Measurements from ENCODE around the gene SUMO1. TPM values are rescaled to one million over a fixed set of nuclear protein-coding genes. Genes with fewer than 3 reads are reported as not detected.

SUMO1 gene
- polyA plus RNA-seq, 3 donors, result 30.4 to 159 (median 156) TPM

GRCh38 chr2:202237787-202238233 is 587 bp downstream of the SUMO1 start:
- WGBS (ENCODE audit: insufficient coverage), result 0% methylated on average over 24 of the region's 30 CpGs
- peaks cover 0 to 7% of the 10 kb centered on the region in 2 donors for H3K36me3 ChIP-seq (replicated peaks in 1 of 2; ENCODE audit: control insufficient read depth in 1 of 2, insufficient read depth in 2 of 2, low read length in 2 of 2)
- H3K79me2 ChIP-seq (ENCODE audit: insufficient read depth, low read length), result peaks cover 55% of the 10 kb centered on the region
- no peaks in the 10 kb centered on the region for H3K9me3 ChIP-seq (replicated peaks in 1 of 2; ENCODE audit: control insufficient read depth in 1 of 2, insufficient read depth in 1 of 2, low read length in 2 of 2)
- no peaks in the 10 kb centered on the region for H3K27me3 ChIP-seq (ENCODE audit: control insufficient read depth in 2 of 2, insufficient read depth in 2 of 2, low read length in 2 of 2)
- H4K20me1 ChIP-seq (ENCODE audit: insufficient read depth, low read length), result peaks cover 35% of the 10 kb centered on the region
- H3K27ac ChIP-seq (ENCODE audit: low read depth in 1 of 2, low read length in 2 of 2), result peak overlapping the region; percentile 15 to 91
- Mint-ChIP-seq H3K9me3 (no peaks in the 10 kb centered on the region), H3K27ac (peak overlapping the region; percentile 82 to 92 (median 85)), H3K27me3 (ENCODE audit: low read depth in 3 of 3) (peaks cover 0 to 3% (median 3%) of the 10 kb centered on the region in 3 donors), H3K36me3 (peaks cover 0 to 3% of the 10 kb centered on the region in 2 donors), H3K4me1 (peaks cover 28% of the 10 kb centered on the region), H3K4me3 (peak overlapping the region; percentile 97 to 98)
- DNase-seq, result peak; percentile 4 to 20 (median 13)
- intact Hi-C loops (cut with micrococcal nuclease), result loop anchor here in 1 of 2 donors (1.0 kb wide), 1 partner anchor 27 kb away; the partner anchor contains the start of gene NOP58
- peak overlapping the region; percentile 98 for H3K4me2 ChIP-seq (replicated peaks; ENCODE audit: extremely low read depth, low read length, poor library complexity, severe bottlenecking)
- peak overlapping the region; percentile 84 for H3K9ac ChIP-seq (ENCODE audit: insufficient read depth, low read length, poor library complexity, severe bottlenecking)
- TF ChIP-seq CTCF (IDR thresholded peaks at IDR 0.05), result no peak
- peak overlapping the region; percentile 76 to 97 (median 93) for H3K4me3 ChIP-seq (replicated peaks in 1 of 3; ENCODE audit: low read depth in 2 of 3, low read length in 3 of 3)
- peak overlapping the region; percentile 100 for H2AFZ ChIP-seq (ENCODE audit: insufficient read depth, low read depth, low read length, poor library complexity, severe bottlenecking)
- H3K4me1 ChIP-seq (ENCODE audit: control insufficient read depth in 1 of 2, insufficient read depth in 2 of 2, low read length in 2 of 2), result peaks cover 17 to 20% of the 10 kb centered on the region in 2 donors

DNA sequence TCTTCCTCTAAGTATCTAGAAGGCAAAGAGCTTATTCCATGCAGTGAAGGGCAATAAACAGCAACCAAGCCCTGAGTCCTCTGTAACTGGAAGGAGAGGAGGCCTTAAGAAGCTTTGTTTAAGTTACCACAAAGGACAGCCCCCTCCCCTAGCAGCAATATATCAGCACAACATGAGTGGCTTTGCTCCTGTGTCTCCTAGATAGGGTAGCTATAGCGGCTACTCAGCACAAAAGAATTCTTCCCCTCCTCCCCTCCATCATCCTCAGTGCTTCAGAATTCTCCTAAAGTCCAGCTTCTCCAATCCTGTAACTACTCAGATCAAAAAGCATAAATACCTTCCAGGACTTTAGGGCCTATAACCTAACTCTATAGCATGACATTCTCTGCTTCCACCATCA is 16.5 kb downstream of the SUMO1 start:
- DNase-seq, result no peak
- no peak for TF ChIP-seq CTCF (IDR thresholded peaks at IDR 0.05)
- H3K79me2 ChIP-seq (ENCODE audit: insufficient read depth, low read length), result peaks cover 73% of the 10 kb centered on the region
- H3K27me3 ChIP-seq (ENCODE audit: control insufficient read depth in 2 of 2, insufficient read depth in 2 of 2, low read length in 2 of 2), result no peaks in the 10 kb centered on the region
- H3K36me3 ChIP-seq (replicated peaks in 1 of 2; ENCODE audit: control insufficient read depth in 1 of 2, insufficient read depth in 2 of 2, low read length in 2 of 2), result peaks cover 24 to 72% of the 10 kb centered on the region in 2 donors
- no peaks in the 10 kb centered on the region for H3K27me3 Mint-ChIP-seq (ENCODE audit: low read depth in 3 of 3)
- peaks cover 0 to 2% (median 0%) of the 10 kb centered on the region in 7 donors for H3K9me3 Mint-ChIP-seq
- no peaks in the 10 kb centered on the region for H3K9me3 ChIP-seq (replicated peaks in 1 of 2; ENCODE audit: control insufficient read depth in 1 of 2, insufficient read depth in 1 of 2, low read length in 2 of 2)
- no peak overlapping the region for H3K27ac Mint-ChIP-seq
- H2AFZ ChIP-seq (ENCODE audit: insufficient read depth, low read depth, low read length, poor library complexity, severe bottlenecking), result no peak overlapping the region
- no peak overlapping the region for H3K4me3 Mint-ChIP-seq
- WGBS (ENCODE audit: insufficient coverage), result 100% methylated on average over 1 of the region's 1 CpG
- no peak overlapping the region for H3K4me2 ChIP-seq (replicated peaks; ENCODE audit: extremely low read depth, low read length, poor library complexity, severe bottlenecking)
- H3K36me3 Mint-ChIP-seq, result peaks cover 47 to 57% of the 10 kb centered on the region in 2 donors
- H3K4me3 ChIP-seq (replicated peaks in 1 of 3; ENCODE audit: low read depth in 2 of 3, low read length in 3 of 3), result no peak overlapping the region
- no peak overlapping the region for H3K9ac ChIP-seq (ENCODE audit: insufficient read depth, low read length, poor library complexity, severe bottlenecking)
- intact Hi-C loops (cut with micrococcal nuclease), result no loop called here
- H3K27ac ChIP-seq (ENCODE audit: low read depth in 1 of 2, low read length in 2 of 2), result no peak overlapping the region
- no peaks in the 10 kb centered on the region for H3K4me1 ChIP-seq (ENCODE audit: control insufficient read depth in 1 of 2, insufficient read depth in 2 of 2, low read length in 2 of 2)
- H3K4me1 Mint-ChIP-seq, result peaks cover 3% of the 10 kb centered on the region
- peaks cover 88% of the 10 kb centered on the region for H4K20me1 ChIP-seq (ENCODE audit: insufficient read depth, low read length)
